Measurements from ENCODE around the gene RPL36.
"Not testable (repeated sequence)": the region's sequence is repeated elsewhere in the genome, so short reads cannot be mapped to it uniquely, and the experiment has no call there.

The RPL36 gene

DNA sequence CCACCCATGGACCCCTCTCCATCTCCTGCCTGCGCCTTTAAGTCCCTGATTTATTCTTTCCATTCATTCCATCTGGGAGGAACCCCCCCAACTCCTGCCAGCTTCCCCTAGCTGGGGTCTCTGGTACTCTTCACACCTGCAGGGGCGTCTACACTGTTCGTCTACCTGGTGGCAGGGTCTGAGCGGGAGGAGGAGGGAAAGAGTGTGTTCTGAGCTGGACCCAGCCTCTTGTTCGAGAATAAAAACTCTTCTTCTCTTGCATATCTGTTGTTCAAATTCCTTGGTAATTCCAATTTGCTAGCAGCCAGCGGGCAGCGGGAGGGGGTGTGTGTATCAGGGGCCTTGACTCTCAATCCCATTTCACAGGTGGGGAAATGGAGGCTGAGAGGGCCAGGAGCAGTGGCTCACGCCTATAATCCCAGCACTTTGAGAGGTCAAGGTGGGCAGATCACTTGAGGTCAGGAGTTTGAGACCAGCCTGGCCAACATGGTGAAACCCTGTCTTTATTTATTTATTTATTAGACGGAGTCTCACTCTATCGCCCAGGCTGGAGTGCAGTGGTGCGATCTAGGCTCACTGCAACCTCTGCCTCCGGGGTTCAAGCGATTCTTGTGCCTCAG is 1.7 kb upstream of the RPL36 start:
- not testable (repeated sequence) for DNase-seq (ENCODE audit: low read depth in 2 of 3, low spot score in 1 of 3)

DNA sequence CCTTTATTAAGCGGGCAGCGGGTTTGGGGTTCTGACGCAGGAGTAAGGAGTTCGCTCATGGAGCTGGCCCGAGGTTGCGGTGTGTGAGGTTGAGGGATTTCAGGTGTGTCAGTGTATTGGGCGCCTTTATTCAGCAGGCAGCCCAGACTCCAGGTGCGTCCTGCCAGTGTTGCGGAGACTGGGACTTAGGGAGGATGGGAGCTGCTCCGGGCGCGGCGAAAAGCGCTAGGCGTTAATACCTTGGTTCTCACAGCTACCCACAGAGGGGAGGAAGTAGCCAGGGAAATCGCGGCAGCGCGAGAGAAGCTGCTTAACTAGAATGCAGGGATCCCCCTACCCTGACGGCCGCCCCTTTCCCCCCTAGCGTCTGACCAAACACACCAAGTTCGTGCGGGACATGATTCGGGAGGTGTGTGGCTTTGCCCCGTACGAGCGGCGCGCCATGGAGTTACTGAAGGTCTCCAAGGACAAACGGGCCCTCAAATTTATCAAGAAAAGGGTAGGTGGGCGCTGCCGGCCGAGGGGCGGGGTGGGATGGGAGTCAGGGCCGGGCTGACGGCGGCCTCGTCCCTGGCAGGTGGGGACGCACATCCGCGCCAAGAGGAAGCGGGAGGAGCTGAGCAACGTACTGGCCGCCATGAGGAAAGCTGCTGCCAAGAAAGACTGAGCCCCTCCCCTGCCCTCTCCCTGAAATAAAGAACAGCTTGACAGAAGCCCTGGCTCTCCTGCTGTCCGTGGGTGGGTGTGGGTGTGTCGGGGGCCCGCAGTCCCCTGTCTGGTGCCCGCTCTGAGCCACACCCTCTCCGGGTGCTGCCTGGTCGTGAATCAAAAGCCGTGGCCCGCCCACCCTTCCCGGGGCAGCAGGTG is 1.1 kb downstream of the RPL36 start:
- peak; percentile 45 to 58 (median 48) for DNase-seq (ENCODE audit: low read depth in 2 of 3, low spot score in 1 of 3)

DNA sequence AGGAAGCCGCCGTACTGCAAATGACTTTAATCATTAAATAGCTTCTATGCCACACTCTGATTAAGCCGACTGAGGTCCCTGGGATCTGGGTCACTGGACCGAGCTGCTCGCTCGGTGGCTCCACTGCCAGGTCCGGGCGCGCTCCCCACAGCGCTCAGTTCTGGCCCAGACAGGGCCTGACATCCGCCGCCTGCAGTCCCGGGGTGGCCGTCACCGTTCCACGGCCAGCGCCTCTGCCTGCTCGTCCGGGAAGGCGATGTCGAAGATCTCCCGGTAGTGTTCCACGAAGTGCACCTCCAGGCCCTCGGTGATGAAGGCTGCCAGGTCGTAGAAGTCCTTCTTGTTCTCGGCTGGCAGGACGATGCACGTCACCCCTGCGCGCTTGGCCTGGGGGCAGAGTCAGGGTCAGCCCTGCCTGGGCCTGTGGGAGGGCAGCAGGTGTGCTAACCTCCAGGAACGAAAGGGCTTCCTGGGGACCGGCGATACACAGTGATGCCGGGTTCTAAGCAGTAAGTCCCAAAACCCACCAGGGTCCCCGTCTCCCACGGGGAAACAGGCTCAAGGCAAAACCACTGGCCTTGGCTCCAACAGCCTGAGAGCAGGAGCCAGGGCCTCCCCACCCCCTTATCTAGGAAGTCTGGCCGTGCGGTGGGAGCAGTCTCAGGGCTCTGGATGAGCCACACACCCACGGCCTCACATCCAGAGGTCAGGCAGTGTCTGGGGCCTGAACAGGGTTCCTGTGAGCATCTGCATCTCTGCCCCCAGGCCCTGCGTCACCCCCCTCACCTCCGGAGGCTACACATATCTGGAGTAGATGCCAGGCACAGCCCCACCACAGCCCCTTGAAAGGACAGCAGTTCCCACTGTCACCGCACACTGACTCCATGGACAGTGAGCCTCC is 2.0 kb downstream of the RPL36 start:
- DNase-seq (ENCODE audit: low read depth in 2 of 3, low spot score in 1 of 3), result peak in 1 of 3 donors; percentile 21

DNA sequence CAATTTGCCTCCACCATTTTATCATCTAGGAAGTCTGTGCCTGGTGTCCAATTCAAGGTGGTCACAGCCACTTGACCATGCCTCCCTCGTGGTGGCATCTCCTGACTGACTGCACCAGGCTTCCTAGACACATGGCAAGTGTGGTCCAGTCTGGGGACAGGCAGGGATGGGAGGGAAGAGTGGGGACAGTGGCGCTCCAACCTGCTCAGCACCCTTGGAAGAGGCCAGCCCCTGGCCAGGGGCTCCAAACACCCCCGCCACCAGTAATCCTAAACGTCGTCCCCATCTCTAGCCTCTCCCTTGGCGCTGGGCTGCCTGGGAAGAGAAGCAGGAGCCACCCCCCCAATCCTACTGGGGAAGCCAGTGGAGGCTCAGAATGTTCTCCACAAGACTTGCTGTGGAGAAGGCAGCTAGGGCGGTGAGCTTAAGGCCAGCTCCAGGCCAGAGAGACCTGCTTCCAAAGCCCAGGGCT is 2.7 kb downstream of the RPL36 start:
- no peak for DNase-seq (ENCODE audit: low read depth in 2 of 3, low spot score in 1 of 3)

DNA sequence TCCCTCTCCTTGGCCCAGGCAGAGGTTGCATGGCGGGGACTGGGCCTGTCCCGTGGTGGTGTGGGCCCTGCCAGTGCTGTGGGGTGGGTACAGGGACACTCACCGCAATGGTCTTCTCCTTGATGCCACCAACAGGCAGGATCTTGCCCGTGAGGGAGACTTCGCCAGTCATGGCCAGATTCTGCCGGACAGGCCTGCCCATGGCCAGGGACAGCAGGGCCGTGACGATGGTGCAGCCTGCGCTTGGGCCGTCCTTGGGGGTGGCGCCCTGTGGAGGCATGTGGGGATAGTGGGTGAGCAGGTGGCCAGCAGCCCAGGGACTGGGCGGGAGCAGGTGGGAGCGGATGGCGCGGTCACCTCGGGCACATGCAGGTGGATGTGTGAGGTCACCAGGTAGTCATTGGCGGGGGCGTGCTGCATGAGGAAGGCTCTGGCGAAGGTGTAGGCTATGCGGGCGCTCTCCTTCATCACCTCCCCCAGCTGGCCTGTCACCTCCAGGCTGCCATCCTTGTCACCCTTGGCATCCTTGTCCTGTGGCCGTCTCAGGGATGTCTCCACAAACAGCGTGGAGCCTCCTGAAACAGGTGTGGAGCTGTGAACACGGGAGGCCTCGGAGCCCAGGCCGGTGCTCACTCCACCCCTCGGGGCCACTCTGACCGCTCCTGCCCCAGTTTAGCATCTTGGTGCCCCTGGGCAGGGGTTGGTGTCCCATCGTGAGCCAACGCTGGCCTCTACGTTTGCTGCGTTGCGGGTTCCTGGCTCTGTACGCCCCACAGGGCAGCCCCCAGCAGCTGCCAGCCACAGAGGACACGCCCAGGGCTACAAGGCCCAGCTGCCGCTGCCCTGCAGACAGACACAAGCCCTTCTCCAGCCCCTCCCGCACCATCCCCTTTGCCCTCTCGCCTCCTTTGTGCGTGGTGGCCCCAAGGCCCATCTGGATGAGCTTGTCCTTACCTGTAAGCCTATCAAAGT is 3.4 kb downstream of the RPL36 start:
- no peak for DNase-seq (ENCODE audit: low read depth in 2 of 3, low spot score in 1 of 3)

DNA sequence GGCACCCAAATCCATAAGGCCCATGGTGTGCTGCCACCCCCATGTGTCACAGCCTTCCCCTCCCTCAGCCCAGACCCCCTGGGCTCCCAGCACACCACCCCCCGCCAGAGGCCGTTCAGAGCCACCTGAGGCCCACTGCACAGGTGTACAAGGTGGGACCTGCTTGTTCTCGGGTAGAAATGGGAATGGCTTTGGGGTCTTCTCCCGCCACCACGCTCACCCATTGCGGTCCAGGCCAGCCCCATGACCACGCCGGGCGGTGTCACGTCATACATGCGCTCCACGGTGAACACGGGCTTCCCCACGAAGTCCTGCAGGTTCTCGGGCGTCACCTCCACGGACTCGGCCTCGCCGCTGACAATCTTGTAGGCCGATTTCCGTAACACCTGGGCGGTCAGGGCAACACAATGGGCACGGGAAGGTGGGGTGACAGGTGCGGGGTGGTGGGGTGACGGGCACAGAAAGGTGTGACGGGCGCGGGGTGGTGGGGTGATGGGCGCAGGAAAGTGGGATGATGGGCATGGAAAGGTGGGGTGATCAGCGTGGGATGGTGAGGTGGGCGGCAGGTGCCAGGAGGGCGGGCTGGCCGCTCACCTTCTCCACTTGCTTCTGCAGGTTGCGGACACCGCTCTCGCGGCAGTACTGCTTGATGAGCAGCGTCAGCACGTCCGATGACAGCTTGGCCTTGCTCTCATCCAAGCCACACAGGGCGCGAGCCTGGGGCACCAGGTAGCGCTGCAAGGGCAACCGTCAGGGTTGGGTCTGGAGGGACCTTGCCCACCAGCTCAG is 4.3 kb downstream of the RPL36 start:
- no peak for DNase-seq (ENCODE audit: low read depth in 2 of 3, low spot score in 1 of 3)

DNA sequence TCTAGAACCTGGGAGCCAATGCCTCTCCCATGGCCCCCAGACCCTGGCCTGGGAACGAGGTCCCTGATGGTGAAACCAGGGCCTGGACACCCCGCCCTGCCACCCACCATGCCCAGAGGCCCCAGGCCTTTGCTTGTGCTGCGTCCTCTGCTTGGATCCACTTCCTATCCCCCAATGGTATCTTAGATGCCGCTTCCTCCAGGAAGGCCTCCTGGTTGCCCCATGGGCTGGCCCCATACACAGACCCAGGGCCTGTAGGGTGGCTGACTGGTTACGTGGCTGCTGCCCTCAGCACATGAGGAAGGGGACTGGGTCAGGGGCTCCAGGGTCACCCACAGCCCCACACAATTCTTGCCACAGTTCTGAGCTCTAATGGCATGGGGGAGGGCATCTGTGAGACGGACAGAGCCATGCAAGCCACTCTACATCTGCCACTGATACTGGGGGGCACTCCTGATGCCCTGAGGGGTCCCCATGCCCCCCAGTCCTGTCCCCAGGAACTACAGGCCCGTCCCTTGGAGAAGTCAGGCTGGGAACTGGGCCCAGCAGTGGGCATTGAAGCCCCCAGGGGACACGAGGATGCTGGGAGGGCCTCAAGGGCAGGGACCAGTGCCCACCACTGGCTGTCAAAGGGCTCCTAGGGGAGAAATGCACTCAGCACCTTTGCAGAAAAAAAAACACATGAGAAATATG is 5.0 kb downstream of the RPL36 start:
- no peak for DNase-seq (ENCODE audit: low read depth in 2 of 3, low spot score in 1 of 3)

DNA sequence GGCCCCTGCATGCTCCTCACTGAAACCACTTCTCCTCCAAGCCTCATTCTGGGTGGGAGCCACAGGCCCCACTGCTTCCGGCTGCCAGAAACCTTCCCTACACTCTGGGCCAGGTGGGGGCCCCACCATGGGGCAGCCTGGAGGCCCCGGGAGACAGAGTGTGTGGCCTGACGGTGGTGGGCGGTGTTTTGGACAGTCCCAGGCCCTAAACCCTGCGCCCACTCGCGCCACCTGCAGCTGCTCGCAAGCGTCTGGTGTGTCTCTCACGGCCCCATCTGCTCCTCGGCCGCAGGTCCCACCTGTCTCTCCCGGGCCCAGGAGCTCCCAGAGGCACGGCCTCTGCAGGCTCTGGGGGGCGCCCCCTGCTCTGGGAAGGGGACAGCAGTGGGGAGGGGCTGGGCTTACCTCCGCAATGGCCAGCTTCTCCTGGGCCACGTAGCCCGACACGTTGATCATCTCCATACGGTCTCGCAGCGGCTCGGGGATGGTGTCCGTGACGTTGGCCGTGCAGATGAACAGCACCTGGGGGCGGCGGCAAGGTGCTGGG is 5.6 kb downstream of the RPL36 start:
- no peak for DNase-seq (ENCODE audit: low read depth in 2 of 3, low spot score in 1 of 3)

DNA sequence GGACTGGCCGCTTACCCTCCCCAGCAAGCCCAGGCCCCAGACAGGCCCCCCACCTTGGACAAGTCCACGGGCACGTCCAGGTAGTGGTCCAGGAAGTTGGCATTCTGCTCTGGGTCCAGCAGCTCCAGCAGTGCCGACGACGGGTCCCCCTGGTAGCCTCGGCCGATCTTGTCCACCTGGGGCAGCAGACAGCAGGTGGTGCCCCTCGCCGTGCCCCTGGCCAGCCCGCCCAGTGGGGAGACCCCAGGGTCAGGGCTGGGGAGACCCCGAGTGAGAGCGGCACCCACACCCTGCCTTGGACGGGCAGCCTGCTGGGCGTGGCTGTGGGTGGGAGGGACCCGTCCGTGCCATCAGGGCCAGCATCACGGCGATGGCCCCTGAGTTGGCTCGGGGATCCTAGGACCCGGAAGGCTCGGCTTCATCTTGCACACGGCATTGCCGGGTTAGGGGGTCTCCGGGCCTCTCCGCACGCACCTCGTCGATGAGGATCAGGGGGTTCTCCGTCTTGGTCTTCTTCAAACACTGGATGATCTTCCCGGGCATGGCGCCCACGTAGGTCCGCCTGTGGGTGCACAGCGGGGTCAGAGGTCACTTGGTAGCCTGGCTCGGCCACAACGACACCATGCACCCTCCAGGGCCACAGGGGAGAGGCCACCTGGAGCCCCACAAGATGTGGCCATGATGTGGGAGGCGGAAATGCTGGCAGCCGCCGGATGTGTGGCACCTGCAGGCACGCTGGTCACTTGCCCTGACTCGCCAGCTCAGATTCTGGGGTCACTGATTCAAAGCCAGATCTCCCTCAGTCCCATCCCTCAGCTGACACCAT is 6.3 kb downstream of the RPL36 start:
- no peak for DNase-seq (ENCODE audit: low read depth in 2 of 3, low spot score in 1 of 3)

DNA sequence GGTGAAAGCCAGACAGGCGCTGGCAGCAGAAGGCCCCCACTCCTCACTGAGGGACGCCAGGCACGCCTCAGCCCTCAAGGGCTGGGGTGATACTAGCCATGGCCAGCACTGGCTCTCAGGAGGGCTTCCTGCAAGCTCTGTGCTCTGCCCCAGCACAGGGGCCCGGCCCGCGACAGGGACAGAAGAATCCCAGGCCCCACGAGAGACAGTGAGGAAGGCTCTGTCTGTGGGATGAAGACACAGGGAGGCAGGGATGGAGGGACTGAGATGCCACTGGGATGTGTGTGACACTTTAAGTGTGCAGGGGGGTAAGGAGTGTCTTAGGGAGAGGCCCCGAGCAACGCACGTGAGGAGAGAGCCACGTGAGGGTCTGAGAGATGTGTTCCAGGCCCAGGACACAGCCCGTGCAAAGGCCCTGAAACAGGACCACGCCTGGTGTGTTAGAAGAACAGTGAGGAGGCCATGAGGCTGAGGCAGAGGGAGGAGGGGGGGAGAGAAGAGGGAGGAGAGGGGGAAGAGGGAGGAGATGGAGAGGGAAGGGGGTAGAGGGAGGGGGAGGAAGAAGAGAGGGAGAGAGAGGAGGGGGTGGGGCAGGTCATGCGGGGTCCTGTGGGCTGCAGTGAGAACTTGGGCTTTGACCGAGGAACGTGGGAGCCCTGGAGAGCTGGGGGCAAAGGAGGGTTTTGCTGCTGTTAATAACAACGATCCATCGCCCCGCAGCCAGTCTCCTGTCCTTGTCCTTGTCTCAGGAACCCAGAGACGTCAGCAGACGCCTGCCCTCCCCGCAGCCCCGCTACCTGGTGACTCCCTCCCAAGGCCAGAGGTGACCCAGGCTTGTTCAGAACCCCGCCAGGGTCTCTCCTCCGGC is 7.2 kb downstream of the RPL36 start:
- DNase-seq (ENCODE audit: low read depth in 2 of 3, low spot score in 1 of 3), result no peak

DNA sequence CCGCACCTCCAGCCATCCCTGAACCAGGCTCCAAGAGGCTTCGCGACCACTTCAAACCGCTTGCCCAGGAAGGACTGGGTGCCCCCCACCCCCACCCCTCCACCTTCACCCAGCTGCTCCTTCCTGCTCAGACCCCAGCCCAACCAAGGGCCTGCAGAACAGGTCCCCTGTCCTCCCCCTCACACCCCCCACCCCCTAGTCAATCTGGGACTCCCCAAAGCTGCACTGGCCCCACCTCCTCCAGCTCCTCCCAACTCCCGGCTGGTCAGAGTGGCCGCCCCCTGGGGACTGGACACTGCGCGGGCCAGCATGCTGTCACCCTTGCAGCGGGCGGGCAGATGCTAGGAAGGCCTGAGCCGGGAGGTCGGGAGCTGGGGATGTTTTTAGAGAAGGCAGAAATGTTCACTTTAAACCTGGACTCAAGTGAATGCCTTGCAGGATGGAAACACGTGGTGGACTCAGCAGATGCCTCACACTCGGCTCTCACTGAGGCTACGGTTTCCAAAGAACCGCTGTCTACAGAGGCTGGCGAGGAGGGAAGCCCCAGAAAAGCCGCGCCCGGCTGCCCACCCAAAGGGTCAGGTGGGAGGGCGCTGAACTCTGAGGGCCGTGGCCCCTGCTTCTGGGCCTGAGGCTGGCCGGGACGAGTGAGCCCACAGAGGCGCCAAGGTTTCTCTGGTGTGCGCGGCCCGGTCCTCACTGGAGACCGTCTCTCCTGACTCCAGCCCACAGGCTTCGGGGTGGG is 8.0 kb downstream of the RPL36 start:
- no peak for DNase-seq (ENCODE audit: low read depth in 2 of 3, low spot score in 1 of 3)

DNA sequence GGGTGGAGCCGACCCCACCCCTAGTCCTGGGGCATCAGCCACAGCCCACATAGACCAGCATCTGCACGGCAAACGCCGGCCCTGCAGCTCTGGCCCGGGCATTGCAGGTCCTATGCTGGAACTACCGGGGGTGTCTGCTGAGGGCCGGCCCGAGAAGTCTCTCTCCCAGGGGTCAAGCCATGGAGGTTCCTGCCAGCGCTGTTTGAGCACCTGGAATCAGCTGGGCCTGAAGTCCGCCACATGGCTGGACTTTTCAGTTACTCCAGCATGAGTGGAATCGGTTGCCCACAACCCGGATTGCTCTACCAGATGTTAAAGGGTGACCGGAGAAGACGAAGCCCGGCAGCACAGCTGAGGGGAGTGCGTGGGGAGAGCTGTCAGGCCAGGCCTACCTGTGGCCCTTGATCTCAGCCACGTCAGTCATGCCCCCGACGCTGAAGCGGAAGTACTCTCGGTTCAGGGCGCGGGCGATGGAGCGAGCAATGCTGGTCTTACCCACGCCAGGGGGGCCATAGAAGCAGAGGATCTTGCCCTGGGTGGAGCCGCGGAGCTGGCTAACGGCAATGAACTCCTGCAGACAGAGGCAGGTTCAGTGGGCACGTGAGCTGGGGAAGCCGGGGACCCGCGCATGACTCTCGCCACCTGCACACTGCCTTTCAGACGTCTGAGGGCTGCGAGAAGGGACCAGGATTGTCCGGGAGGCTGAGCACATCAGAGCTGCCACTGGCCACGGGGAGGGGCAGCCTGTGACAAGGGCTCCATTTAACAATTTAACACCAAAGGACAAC is 8.7 kb downstream of the RPL36 start:
- no peak for DNase-seq (ENCODE audit: low read depth in 2 of 3, low spot score in 1 of 3)

DNA sequence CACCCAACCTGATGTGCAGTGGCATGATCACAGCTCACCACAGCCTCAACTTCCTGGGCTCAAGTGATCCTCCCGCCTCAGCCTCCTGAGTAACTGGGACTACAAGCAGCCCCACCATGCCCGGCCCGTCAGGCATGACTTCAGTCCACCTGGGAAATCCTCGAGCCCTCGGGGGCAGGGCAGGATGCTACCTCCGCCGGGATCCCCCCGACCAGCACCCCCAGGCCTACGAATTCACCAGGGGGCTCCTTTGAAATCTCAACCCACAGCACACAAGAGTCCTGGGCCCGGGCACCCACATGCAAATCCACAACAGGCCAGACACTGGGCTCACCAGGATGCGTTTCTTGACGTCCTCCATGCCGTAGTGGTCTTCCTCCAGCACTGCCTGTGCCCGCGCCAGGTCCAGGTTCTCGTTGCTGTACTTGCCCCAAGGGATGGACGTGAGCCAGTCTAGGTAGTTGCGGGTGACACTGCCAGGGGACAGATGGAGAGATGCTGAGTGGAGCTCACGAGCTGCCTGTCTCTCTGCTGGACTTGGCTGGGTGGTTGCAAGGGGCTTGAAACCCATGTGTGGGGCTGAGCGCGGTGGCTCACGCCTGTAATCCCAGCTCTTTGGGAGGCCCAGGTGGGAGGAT is 10.5 kb downstream of the RPL36 start:
- DNase-seq (ENCODE audit: low read depth in 2 of 3, low spot score in 1 of 3), result no peak

DNA sequence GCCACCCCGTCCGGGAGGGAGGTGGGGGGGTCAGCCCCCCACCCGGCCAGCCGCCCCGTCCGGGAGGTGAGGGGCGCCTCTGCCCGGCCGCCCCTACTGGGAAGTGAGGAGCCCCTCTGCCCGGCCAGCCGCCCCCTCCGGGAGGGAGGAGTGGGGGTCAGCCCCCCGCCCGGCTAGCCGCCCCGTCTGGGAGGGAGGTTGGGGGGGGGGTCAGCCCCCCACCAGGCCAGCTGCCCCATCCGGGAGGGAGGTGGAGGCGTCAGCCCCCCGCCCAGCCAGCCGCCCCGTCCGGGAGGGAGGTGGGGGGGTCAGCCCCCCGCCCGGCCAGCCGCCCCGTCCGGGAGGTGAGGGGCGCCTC is 11.9 kb downstream of the RPL36 start:
- DNase-seq (ENCODE audit: low read depth in 2 of 3, low spot score in 1 of 3), result not testable (repeated sequence)

All from stimulated activated CD4-positive, alpha-beta T cell treated with anti-CD3 and anti-CD28 coated beads, Interleukin-12 subunit alpha, Interleukin-12 subunit beta, amount 100 ng/mL, for 48 hours (primary cell).